ENCODE data around the gene USPL1. TPM values are rescaled to one million over a fixed set of nuclear protein-coding genes. Genes with fewer than 3 reads are reported as not detected.

USPL1 gene
- total and polyA plus RNA-seq, 2 experiments from 2014 or later, result 10.0 to 13.0 TPM

DNA sequence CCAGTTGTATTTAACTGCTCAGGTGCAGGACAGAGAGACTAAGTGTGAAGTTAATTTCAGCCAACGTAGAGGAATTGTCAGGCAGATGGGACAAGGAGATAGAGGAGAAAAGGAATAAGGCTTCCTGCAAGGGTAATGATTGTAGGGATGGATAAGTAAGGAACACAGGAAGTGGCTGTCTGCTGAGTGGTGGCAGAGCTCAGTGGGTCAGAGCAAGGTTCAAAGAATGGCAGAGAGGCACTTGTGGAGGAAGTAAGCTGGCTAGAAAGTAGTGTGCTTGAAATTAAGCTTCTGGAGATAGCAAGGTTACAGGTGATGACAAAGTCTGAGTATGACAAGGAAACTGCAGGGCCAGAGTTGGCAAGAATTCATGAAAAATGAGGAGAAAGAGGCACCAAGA, 47.9 kb downstream of the USPL1 start:
- H2AFZ ChIP-seq, result no peak overlapping the region
- WGBS, 2 experiments (ENCODE audit: low coverage in 1 of 2, low lambda C conversion rate in 2 of 2, missing lambda C conversion rate in 2 of 2), result 47 to 61% methylated on average over 1 of the region's 1 CpG

DNA sequence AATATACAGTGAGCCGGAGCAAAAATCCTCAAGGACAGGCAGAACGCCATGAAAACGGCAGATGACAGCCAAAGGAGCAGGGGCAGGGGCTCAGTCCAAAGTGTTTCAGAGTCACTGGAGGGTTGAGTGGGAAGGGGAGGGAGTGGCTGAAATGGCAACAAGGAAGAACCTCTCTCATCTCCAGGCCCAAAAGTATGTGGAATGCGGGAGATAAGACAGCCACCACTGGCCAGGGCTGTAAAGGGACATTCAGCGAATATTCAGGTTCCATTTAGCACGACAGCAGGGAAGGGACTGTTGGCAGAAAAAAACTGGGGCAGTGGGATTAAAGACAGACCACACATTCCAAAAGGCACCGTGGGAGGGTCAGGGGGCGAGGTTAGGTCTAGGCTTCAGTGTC, 48.4 kb downstream of the USPL1 start:
- TF ChIP-seq EZH2phosphoT487 (IDR thresholded peaks at IDR 0.05; ENCODE audit: insufficient read depth, low read depth) (no peak), EZH2 (IDR thresholded peaks at IDR 0.05; ENCODE audit: insufficient read depth, poor library complexity, severe bottlenecking) (no peak)
- Histone ChIP-seq H2AFZ (no peak overlapping the region), H3K27me3 (replicated peaks; ENCODE audit: insufficient read depth) (no peaks in the 10 kb centered on the region), H3K79me2 (ENCODE audit: insufficient read depth) (no peaks in the 10 kb centered on the region), H3K9ac (no peak overlapping the region), H3K9me3 (ENCODE audit: low read depth) (no peaks in the 10 kb centered on the region), H3F3A (ENCODE audit: insufficient read depth) (peaks cover 7% of the 10 kb centered on the region; the same call in 1 of the 2 replicates), H3K36me3 (ENCODE audit: low read depth) (no peaks in the 10 kb centered on the region), H3K27ac (no peak overlapping the region), H3K4me1 (ENCODE audit: insufficient read depth) (no peaks in the 10 kb centered on the region), H3K9me2 (ENCODE audit: insufficient read depth) (no peaks in the 10 kb centered on the region), H4K20me1 (ENCODE audit: insufficient read depth) (no peaks in the 10 kb centered on the region), H3K4me3 (no peak overlapping the region), H3K4me2 (ENCODE audit: unreplicated experiment) (no peak overlapping the region)
- 77% methylated on average over 8 of the region's 8 CpGs for WGBS, 2 experiments (ENCODE audit: low coverage in 1 of 2, low lambda C conversion rate in 2 of 2, missing lambda C conversion rate in 2 of 2)
- in situ Hi-C loops (cut with MboI), result no loop called here
- no peak for DNase-seq

More for the DNA sequence above, 47.9 kb downstream of the USPL1 start:
- in situ Hi-C loops (cut with MboI), result no loop called here
- Histone ChIP-seq H3K27me3 (replicated peaks; ENCODE audit: insufficient read depth) (no peaks in the 10 kb centered on the region), H3K79me2 (ENCODE audit: insufficient read depth) (no peaks in the 10 kb centered on the region), H3K4me3 (no peak overlapping the region), H3K9me3 (ENCODE audit: low read depth) (no peaks in the 10 kb centered on the region), H3K9ac (no peak overlapping the region), H3K4me2 (ENCODE audit: unreplicated experiment) (no peak overlapping the region), H3K27ac (no peak overlapping the region), H4K20me1 (ENCODE audit: insufficient read depth) (no peaks in the 10 kb centered on the region), H3K4me1 (ENCODE audit: insufficient read depth) (no peaks in the 10 kb centered on the region), H3K36me3 (ENCODE audit: low read depth) (no peaks in the 10 kb centered on the region), H3F3A (ENCODE audit: insufficient read depth) (peaks cover 11% of the 10 kb centered on the region; the same call in 1 of the 2 replicates), H3K9me2 (ENCODE audit: insufficient read depth) (no peaks in the 10 kb centered on the region)
- no peak for DNase-seq
- TF ChIP-seq EZH2 (IDR thresholded peaks at IDR 0.05; ENCODE audit: insufficient read depth, poor library complexity, severe bottlenecking) (no peak), EZH2phosphoT487 (IDR thresholded peaks at IDR 0.05; ENCODE audit: insufficient read depth, low read depth) (no peak)

DNA sequence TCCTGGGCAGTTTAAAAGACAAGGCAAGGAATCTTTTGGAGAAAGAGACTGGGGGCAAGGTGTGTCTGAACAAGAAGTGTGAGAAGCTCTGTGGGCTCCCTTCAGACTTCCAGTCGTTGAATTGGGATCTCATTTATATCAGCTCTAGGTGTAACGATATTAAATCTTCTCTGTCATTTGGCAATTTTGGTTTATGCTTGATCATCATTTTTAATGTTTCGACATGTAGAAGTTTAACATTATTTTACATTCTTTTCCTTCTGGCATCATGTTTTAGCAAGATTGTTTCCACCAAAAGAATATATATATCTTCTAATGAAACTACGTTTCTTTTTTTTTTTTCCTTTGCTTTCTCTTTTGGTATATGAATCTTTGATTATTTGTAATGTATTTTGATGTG, 49.3 kb downstream of the USPL1 start:
- in situ Hi-C loops (cut with MboI), result no loop called here
- Histone ChIP-seq H3K9me2 (ENCODE audit: insufficient read depth) (no peaks in the 10 kb centered on the region), H3K27ac (no peak overlapping the region), H3K4me2 (ENCODE audit: unreplicated experiment) (no peak overlapping the region), H3K79me2 (ENCODE audit: insufficient read depth) (no peaks in the 10 kb centered on the region), H3K27me3 (replicated peaks; ENCODE audit: insufficient read depth) (no peaks in the 10 kb centered on the region), H2AFZ (no peak overlapping the region), H4K20me1 (ENCODE audit: insufficient read depth) (no peaks in the 10 kb centered on the region), H3K9me3 (ENCODE audit: low read depth) (no peaks in the 10 kb centered on the region), H3K9ac (no peak overlapping the region), H3K4me1 (ENCODE audit: insufficient read depth) (no peaks in the 10 kb centered on the region), H3F3A (ENCODE audit: insufficient read depth) (no peaks in the 10 kb centered on the region), H3K4me3 (no peak overlapping the region), H3K36me3 (ENCODE audit: low read depth) (no peaks in the 10 kb centered on the region)
- no peak for DNase-seq
- TF ChIP-seq EZH2 (IDR thresholded peaks at IDR 0.05; ENCODE audit: insufficient read depth, poor library complexity, severe bottlenecking) (no peak), EZH2phosphoT487 (IDR thresholded peaks at IDR 0.05; ENCODE audit: insufficient read depth, low read depth) (no peak)
- WGBS, 2 experiments (ENCODE audit: low coverage in 1 of 2, low lambda C conversion rate in 2 of 2, missing lambda C conversion rate in 2 of 2), result 95 to 97% methylated on average over 4 of the region's 4 CpGs

DNA sequence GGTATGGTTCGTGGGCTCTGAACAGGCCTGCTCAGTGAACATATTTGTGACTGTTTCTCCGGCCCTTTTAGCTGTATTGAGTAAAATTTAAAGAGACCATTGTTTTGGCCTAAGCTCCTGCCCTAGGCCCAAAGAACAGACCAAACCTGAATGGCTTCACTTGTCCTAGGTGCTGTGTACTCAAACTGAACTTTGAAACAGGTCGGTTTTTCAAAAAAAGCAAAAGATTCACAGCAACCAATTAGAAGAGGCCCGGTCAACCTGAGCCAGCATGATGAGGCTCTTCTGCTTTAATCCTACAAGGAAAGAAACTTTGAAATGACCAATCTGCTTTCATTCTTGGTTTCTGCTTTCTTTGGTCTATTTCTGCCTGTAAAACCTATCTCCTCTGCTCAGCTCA, 50.6 kb downstream of the USPL1 start:
- WGBS, 2 experiments (ENCODE audit: low coverage in 1 of 2, low lambda C conversion rate in 2 of 2, missing lambda C conversion rate in 2 of 2), result 94 to 97% methylated on average over 4 of the region's 4 CpGs
- TF ChIP-seq EZH2phosphoT487 (IDR thresholded peaks at IDR 0.05; ENCODE audit: insufficient read depth, low read depth), result no peak
- no peak for TF ChIP-seq EZH2 (IDR thresholded peaks at IDR 0.05; ENCODE audit: insufficient read depth, poor library complexity, severe bottlenecking)
- no peak overlapping the region for H3K4me2 ChIP-seq (ENCODE audit: unreplicated experiment)

More for the DNA sequence above, 50.6 kb downstream of the USPL1 start:
- no peaks in the 10 kb centered on the region for H3K27me3 ChIP-seq (replicated peaks; ENCODE audit: insufficient read depth)
- H3K9me3 ChIP-seq (ENCODE audit: low read depth), result no peaks in the 10 kb centered on the region
- H3K27ac ChIP-seq, result no peak overlapping the region
- no peaks in the 10 kb centered on the region for H4K20me1 ChIP-seq (ENCODE audit: insufficient read depth)
- no peaks in the 10 kb centered on the region for H3K79me2 ChIP-seq (ENCODE audit: insufficient read depth)
- H3K4me3 ChIP-seq, result no peak overlapping the region
- in situ Hi-C loops (cut with MboI), result no loop called here
- H3F3A ChIP-seq (ENCODE audit: insufficient read depth), result peaks cover 7% of the 10 kb centered on the region
- 0 out of 2 replicates have a peak, but pooled peaks cover 3% of the 10 kb centered on the region for H3K4me1 ChIP-seq (ENCODE audit: insufficient read depth)
- H3K9ac ChIP-seq, result no peak overlapping the region
- no peaks in the 10 kb centered on the region for H3K9me2 ChIP-seq (ENCODE audit: insufficient read depth)
- DNase-seq, result no peak
- H3K36me3 ChIP-seq (ENCODE audit: low read depth), result no peaks in the 10 kb centered on the region
- no peak overlapping the region for H2AFZ ChIP-seq
